Activated T-cell treated with anti-CD3 and anti-CD28 coated beads, Interleukin-2, amount 50 U/mL, for 1 hour (primary cell): Measurements from ENCODE around the gene GNG7.
"Not testable (repeated sequence)": the region's sequence is repeated elsewhere in the genome, so short reads cannot be mapped to it uniquely, and the experiment has no call there.

ENCODE experiments used
- DNase-seq: peaks from one replicate; pipeline ENCODE4 v3.0.0-alpha.2; 2020

The GNG7 gene

GRCh38 chr19:2591537-2592291 lies 110.8 kb downstream of the GNG7 start:
- no peak for DNase-seq

GRCh38 chr19:2590630-2591399 lies 111.7 kb downstream of the GNG7 start:
- no peak for DNase-seq

GRCh38 chr19:2589441-2589840 lies 113.1 kb downstream of the GNG7 start:
- DNase-seq, result no peak

GRCh38 chr19:2588081-2588777 lies 114.3 kb downstream of the GNG7 start:
- no peak for DNase-seq

GRCh38 chr19:2587001-2587719 lies 115.3 kb downstream of the GNG7 start:
- DNase-seq, result no peak

- DNase-seq, result no peak
Observed at GRCh38 chr19:2586196-2586595, 116.3 kb downstream of the GNG7 start.

GRCh38 chr19:2584002-2584401 lies 118.5 kb downstream of the GNG7 start:
- no peak for DNase-seq

GRCh38 chr19:2582984-2583956 lies 119.2 kb downstream of the GNG7 start:
- DNase-seq, result no peak

GRCh38 chr19:2580396-2580795 lies 122.1 kb downstream of the GNG7 start:
- not testable (repeated sequence) for DNase-seq

GRCh38 chr19:2579678-2580280 lies 122.7 kb downstream of the GNG7 start:
- no peak for DNase-seq

- DNase-seq, result peak; percentile 69
Observed at GRCh38 chr19:2578901-2579677, 123.4 kb downstream of the GNG7 start.

- DNase-seq, result no peak
Observed at GRCh38 chr19:2578391-2578890, 124.1 kb downstream of the GNG7 start.

GRCh38 chr19:2577722-2578335 lies 124.7 kb downstream of the GNG7 start:
- no peak for DNase-seq

GRCh38 chr19:2575734-2576481 lies 126.6 kb downstream of the GNG7 start:
- DNase-seq, result no peak

- no peak for DNase-seq
Observed at GRCh38 chr19:2574971-2575630, 127.4 kb downstream of the GNG7 start.

- no peak for DNase-seq
Observed at GRCh38 chr19:2574478-2574931, 128.0 kb downstream of the GNG7 start.

- DNase-seq, result no peak
Observed at GRCh38 chr19:2573916-2574315, 128.6 kb downstream of the GNG7 start.

- not testable (repeated sequence) for DNase-seq
Observed at GRCh38 chr19:2572152-2572551, 130.3 kb downstream of the GNG7 start.
